C4-2B (cell line): ENCODE measurements around the gene LAMA5.

ENCODE experiments used
- CTCF ChIP-seq: fragments of 450-650 bp; conservative IDR thresholded peaks from 2 replicates; pipeline ENCODE4 v1.5.1; 2017; ENCODE audit warnings: mild to moderate bottlenecking
- ZFX ChIP-seq: fragments of 450-650 bp; IDR thresholded peaks from 2 replicates; pipeline ENCODE4 v1.6.1; 2017

- no peak for TF ChIP-seq CTCF
- TF ChIP-seq ZFX: no peak
Observed at GRCh38 chr20:62404112-62404665, 37.1 kb upstream of the LAMA5 start.
